ENCODE results near the gene SKP2. TPM values are rescaled to one million over a fixed set of nuclear protein-coding genes. Genes with fewer than 3 reads are reported as not detected.

SKP2 gene
- total RNA-seq, 4 donors from 2014 or later: 2.3 to 56.8 (median 9.5) TPM

- TF ChIP-seq POLR2A (IDR thresholded peaks at IDR 0.05) (no peak), CTCF (IDR thresholded peaks at IDR 0.05) (no peak)
- DNase-seq: no peak
- Histone ChIP-seq H3K27ac (no peak overlapping the region), H3K9me3 (no peaks in the 10 kb centered on the region), H3K27me3 (no peaks in the 10 kb centered on the region), H3K4me3 (no peak overlapping the region), H3K36me3 (no peaks in the 10 kb centered on the region), H3K4me1 (no peaks in the 10 kb centered on the region)
- intact Hi-C loops (cut with DNase I; ENCODE audit: low total_unique reads): no loop called here
Measured at GRCh38 chr5:36168737-36169136, 16.8 kb downstream of the SKP2 start.

DNA sequence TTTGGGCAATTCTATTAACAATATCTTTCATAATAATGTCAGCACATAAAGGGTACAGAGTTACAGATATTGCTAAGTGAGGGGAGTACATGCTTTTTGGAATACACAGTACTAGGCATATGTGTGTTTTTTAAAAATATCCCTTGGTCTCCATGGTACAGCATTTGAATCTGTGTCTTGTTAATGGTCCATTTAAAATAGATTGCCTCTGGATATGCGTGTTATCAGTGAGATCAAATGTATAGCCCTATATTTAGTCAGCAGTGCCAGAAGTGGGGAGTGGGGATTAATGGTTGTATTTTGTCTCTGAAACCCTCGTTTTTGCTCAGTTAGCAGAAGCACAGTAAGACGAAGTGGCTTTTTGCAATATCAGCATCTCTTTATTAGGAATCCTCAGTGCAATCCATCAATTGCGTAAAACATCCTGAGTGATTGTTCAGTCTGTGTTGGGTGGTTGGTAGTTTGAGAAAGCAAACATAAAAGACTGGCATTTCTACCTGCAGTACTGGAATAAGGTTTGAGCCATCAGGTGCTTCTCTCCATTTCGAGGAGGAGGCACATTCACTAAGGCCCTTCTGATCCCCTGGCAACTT is 19.0 kb downstream of the SKP2 start:
- H3K9me3 ChIP-seq: no peaks in the 10 kb centered on the region
- no peaks in the 10 kb centered on the region for H3K4me1 ChIP-seq
- intact Hi-C loops (cut with DNase I; ENCODE audit: low total_unique reads): no loop called here
- TF ChIP-seq POLR2A (IDR thresholded peaks at IDR 0.05): no peak
- TF ChIP-seq CTCF (IDR thresholded peaks at IDR 0.05): no peak
- H3K36me3 ChIP-seq: no peaks in the 10 kb centered on the region
- H3K27ac ChIP-seq: no peak overlapping the region
- DNase-seq: no peak
- H3K27me3 ChIP-seq: no peaks in the 10 kb centered on the region
- no peak overlapping the region for H3K4me3 ChIP-seq

GRCh38 chr5:36172599-36172998 is 20.7 kb downstream of the SKP2 start:
- Histone ChIP-seq H3K27ac (no peak overlapping the region), H3K4me3 (no peak overlapping the region), H3K36me3 (no peaks in the 10 kb centered on the region), H3K9me3 (no peaks in the 10 kb centered on the region), H3K27me3 (no peaks in the 10 kb centered on the region), H3K4me1 (no peaks in the 10 kb centered on the region)
- TF ChIP-seq CTCF (IDR thresholded peaks at IDR 0.05) (no peak), POLR2A (IDR thresholded peaks at IDR 0.05) (no peak)
- no peak for DNase-seq
- intact Hi-C loops (cut with DNase I; ENCODE audit: low total_unique reads): no loop called here

- Histone ChIP-seq H3K27ac (no peak overlapping the region), H3K4me1 (no peaks in the 10 kb centered on the region), H3K36me3 (no peaks in the 10 kb centered on the region), H3K27me3 (no peaks in the 10 kb centered on the region), H3K9me3 (no peaks in the 10 kb centered on the region), H3K4me3 (no peak overlapping the region)
- intact Hi-C loops (cut with DNase I; ENCODE audit: low total_unique reads): no loop called here
- DNase-seq: no peak
- TF ChIP-seq CTCF (IDR thresholded peaks at IDR 0.05) (no peak), POLR2A (IDR thresholded peaks at IDR 0.05) (no peak)
Measured at GRCh38 chr5:36173426-36173825, 21.5 kb downstream of the SKP2 start.

- no peak overlapping the region for H3K27ac ChIP-seq
- TF ChIP-seq CTCF (IDR thresholded peaks at IDR 0.05) (no peak), POLR2A (IDR thresholded peaks at IDR 0.05) (no peak)
- no peaks in the 10 kb centered on the region for H3K9me3 ChIP-seq
- H3K4me1 ChIP-seq: no peaks in the 10 kb centered on the region
- no peak overlapping the region for H3K4me3 ChIP-seq
- H3K27me3 ChIP-seq: no peaks in the 10 kb centered on the region
- intact Hi-C loops (cut with DNase I; ENCODE audit: low total_unique reads): no loop called here
- no peaks in the 10 kb centered on the region for H3K36me3 ChIP-seq
- DNase-seq: no peak
Measured at GRCh38 chr5:36174119-36174518, 22.2 kb downstream of the SKP2 start.
